K562 (cell line): ENCODE data around the gene TFCP2L1. TPM values are rescaled to one million over a fixed set of nuclear protein-coding genes. Genes with fewer than 3 reads are reported as not detected.

Source experiments
- ATAC-seq: fragments of 200-7000 bp; cut with Tn5 transposase; 3 replicates; pipeline ENCODE4 v1.9.1; 2020; ENCODE audit warnings: moderate library complexity
- BruUV-seq: library from RNA; stranded (reverse); fragments of 400-500 nt; replicated peaks from 2 replicates; lab custom pipeline; 2021; lab: Mats Ljungman, UMichigan
- CTCF ChIA-PET: fragments of 300-600 bp; formaldehyde crosslinking; extraction: SDS; loops from one replicate; lab custom pipeline; 2021; ENCODE audit warnings: low intra/inter-chr PET ratio; lab: Yijun Ruan, JAX
- POLR2A ChIA-PET: fragments of 300-600, 350-650 bp; sonication (Branson Sonifier 250); formaldehyde crosslinking; extraction: SDS; loops from one replicate; lab custom pipeline; 2021; ENCODE audit warnings: antibody characterized with exemption, inconsistent platforms; lab: Yijun Ruan, JAX
- DNase-seq, 4 experiments: peaks; one replicate each; pipeline versions ENCODE4 v3.0.0 to v3.0.0-alpha.2; 2011 to 2018; ENCODE audit warnings: low spot score in 3 of 4, mixed read lengths in 3 of 4; ENCODE audit errors: extremely low read depth in 1 of 4
- FAIRE-seq: peaks from 2 replicates; lab custom pipeline; 2011; peaks lifted over from hg19 to GRCh38; lab: Jason Lieb, UNC
- H2AFZ ChIP-seq: 2 replicates; pipeline ENCODE4 v1.6.0; 2011; ENCODE audit warnings: low read depth, low read length, control low read depth, inconsistent platforms
- H3K27ac ChIP-seq: fragments of 200-600 bp; 3 replicates; pipeline ENCODE4 v1.8.0; 2011; ENCODE audit warnings: low read depth, mild to moderate bottlenecking, control low read depth, inconsistent platforms, low read length, moderate library complexity, mixed read lengths; ENCODE audit errors: extremely low read depth
- H3K27me3 ChIP-seq, 2 experiments: fragments of 300-600 bp in 1 of 2; 2 replicates in 1 of 2; 3 replicates in 1 of 2; pipeline versions ENCODE4 v1.6.0 to v1.8.0; 2011; ENCODE audit warnings: inconsistent platforms in 2 of 2, low read length in 2 of 2, mild to moderate bottlenecking in 1 of 2, mixed read lengths in 1 of 2, moderate library complexity in 1 of 2; ENCODE audit not compliant: control insufficient read depth in 2 of 2, insufficient read depth in 2 of 2
- H3K36me3 ChIP-seq: fragments of 300-600 bp; 3 replicates; pipeline ENCODE4 v1.8.0; 2011; ENCODE audit warnings: mild to moderate bottlenecking, low read length, inconsistent platforms; ENCODE audit not compliant: control insufficient read depth, insufficient read depth
- H3K4me1 ChIP-seq, 2 experiments: fragments of 200-600 bp in 1 of 2; replicated peaks in 1 of 2; 2 replicates in 1 of 2; 3 replicates in 1 of 2; pipeline versions ENCODE4 v1.5.1 to v1.8.0; 2011; ENCODE audit warnings: inconsistent platforms in 2 of 2, low read length in 2 of 2, mild to moderate bottlenecking in 1 of 2, mixed read lengths in 1 of 2, moderate library complexity in 1 of 2; ENCODE audit not compliant: control insufficient read depth in 2 of 2, insufficient read depth in 2 of 2
- H3K4me2 ChIP-seq: 2 replicates; pipeline ENCODE4 v1.6.1; 2011; ENCODE audit warnings: low read length, control low read depth, inconsistent platforms, mixed read lengths; ENCODE audit not compliant: insufficient read depth
- H3K4me3 ChIP-seq: fragments of 200-600 bp; sonication (generic), shearing (Covaris generic); 2 replicates; pipeline ENCODE4 v1.5.1; 2016; ENCODE audit warnings: control low read depth, inconsistent platforms
- H3K79me2 ChIP-seq: fragments of 200-600 bp; 3 replicates; pipeline ENCODE4 v1.8.0; 2011; ENCODE audit warnings: low read length, inconsistent platforms; ENCODE audit not compliant: control insufficient read depth, insufficient read depth
- H3K9ac ChIP-seq, 2 experiments: 2 replicates each; pipeline versions ENCODE4 v1.6.0 to v1.6.1; 2011; ENCODE audit warnings: low read depth in 2 of 2, low read length in 2 of 2, control low read depth in 1 of 2, inconsistent platforms in 1 of 2, mild to moderate bottlenecking in 1 of 2, mixed read lengths in 1 of 2; ENCODE audit not compliant: insufficient read depth in 1 of 2
- H3K9me1 ChIP-seq: one replicate; pipeline ENCODE4 v1.6.0; 2011; ENCODE audit warnings: inconsistent platforms, mild to moderate bottlenecking, low read length, moderate library complexity; ENCODE audit not compliant: control insufficient read depth, insufficient read depth
- H3K9me3 ChIP-seq: replicated peaks from 2 replicates; pipeline ENCODE4 v1.5.1; 2011; ENCODE audit warnings: low read depth, low read length, inconsistent platforms; ENCODE audit not compliant: control insufficient read depth, insufficient read depth
- H4K20me1 ChIP-seq: replicated peaks from 2 replicates; pipeline ENCODE4 v1.6.1; 2011; ENCODE audit warnings: low read length, inconsistent platforms, mixed read lengths; ENCODE audit not compliant: control insufficient read depth, insufficient read depth
- ESRRB ChIP-seq: fragments of 250-450 bp; sonication (Bioruptor Pico); IDR thresholded peaks from 2 replicates; pipeline ENCODE4 v1.5.0; 2020; ENCODE audit warnings: mild to moderate bottlenecking, moderate library complexity, borderline replicate concordance
- MCM2 ChIP-seq: fragments of 450-650 bp; IDR thresholded peaks from 2 replicates; pipeline ENCODE4 v1.6.1; 2017; ENCODE audit warnings: low read depth, mild to moderate bottlenecking
- MEF2D ChIP-seq: conservative IDR thresholded peaks from 2 replicates; pipeline ENCODE4 v1.6.1; 2016; ENCODE audit warnings: low read depth, missing genetic modification characterization, missing compliant biosample characterization
- WGBS: fragments of 100-300 bp; shearing (Covaris generic); methylation state at CpG from one replicate; pipeline ENCODE4 v1.1.6; 2016; ENCODE audit warnings: low coverage, mixed read lengths; ENCODE audit not compliant: insufficient coverage; ENCODE audit errors: missing lambda C conversion rate; 5-methylcytosine and 5-hydroxymethylcytosine counted together
- in situ Hi-C: fragments of 300-500 bp; cut with MboI; formaldehyde crosslinking; loops from 4 replicates; pipeline ENCODE4 v1.15.0; 2018; ENCODE audit warnings: inconsistent platforms, mixed read lengths
- intact Hi-C: fragments of 100-400 bp; cut with micrococcal nuclease; formaldehyde crosslinking; loops from 2 replicates; pipeline ENCODE4 v1.14.2; 2022
- polyA plus RNA-seq, 8 experiments: library from polyadenylated mRNA; depleted of rRNA in 4 of 8; stranded (reverse) in 5 of 8; unstranded in 3 of 8; fragments of >200 nt; fragmentation: Nextera tagmentation in 2 of 8; fragmentation: Illumina TruSeq in 1 of 8; extraction: Ambion mirVana in 2 of 8; extraction: Trizol in 1 of 8; gene quantifications; 2 replicates each; pipeline versions ENCODE4 v1.2.1 to v1.2.3, GENCODE V29; 2011 to 2014; ENCODE audit warnings: inconsistent platforms in 1 of 8, missing spikeins in 1 of 8
- total RNA-seq, 7 experiments: library from RNA; depleted of rRNA in 6 of 7; stranded (reverse); fragments of >200 nt in 6 of 7; fragmentation: Illumina TruSeq in 2 of 7; extraction: Trizol in 2 of 7; gene quantifications; 2 replicates each; pipeline versions ENCODE4 v1.2.1 to v1.2.3, GENCODE V29; 2011 to 2021; ENCODE audit warnings: low replicate concordance in 1 of 7
- TF ChIP-seq, protein P1 (sequence below): IDR thresholded peaks from 3 replicates; pipeline ENCODE4 v1.6.1; 2011; ENCODE audit warnings: borderline replicate concordance, mild to moderate bottlenecking; ENCODE audit not compliant: insufficient read length, insufficient read depth
- TF ChIP-seq, protein P2 (sequence below): fragments of 200-800 bp; sonication (Bioruptor generic); IDR thresholded peaks from 2 replicates; pipeline ENCODE4 v1.6.1; 2017; ENCODE audit warnings: missing genetic modification characterization, missing compliant biosample characterization

The TFCP2L1 gene
- total and polyA plus RNA-seq, 9 of the 15 experiments (the other 6 are each of a cell fraction or from before 2014, with no cell fraction given): 0.08 to 1.00 (median 0.42) TPM

DNA sequence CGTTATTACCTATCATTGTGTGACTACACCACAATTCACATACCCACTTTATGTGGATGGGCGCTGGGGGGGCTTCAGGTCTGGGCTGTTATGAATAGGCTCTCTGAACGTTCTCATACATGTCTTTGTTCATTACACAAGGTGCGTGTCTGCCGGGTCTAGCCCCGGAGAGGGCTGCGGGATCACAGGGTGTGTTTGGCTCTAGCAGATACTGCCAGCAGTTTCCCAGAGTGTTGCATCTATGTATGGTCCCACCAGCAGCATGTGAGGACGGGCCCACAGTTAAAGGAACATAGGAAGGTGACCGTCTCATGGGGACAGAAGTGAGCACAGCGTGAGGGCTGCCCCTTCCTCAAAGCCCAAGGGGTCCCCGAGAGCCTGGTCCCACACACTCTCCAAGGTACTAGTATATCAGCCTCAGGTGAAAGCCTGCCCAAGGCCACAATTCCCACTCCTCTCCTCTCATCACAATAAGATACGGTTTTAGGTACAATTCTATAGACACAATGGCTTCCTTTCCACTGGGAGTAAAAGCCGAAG is 48.8 kb downstream of the TFCP2L1 start:
- no peak for DNase-seq
- POLR2A ChIA-PET: interaction anchor here (0.6 kb wide), 1 partner anchor 14 kb away, joined by 3 read pairs; no protein-coding TSS in a partner anchor

DNA sequence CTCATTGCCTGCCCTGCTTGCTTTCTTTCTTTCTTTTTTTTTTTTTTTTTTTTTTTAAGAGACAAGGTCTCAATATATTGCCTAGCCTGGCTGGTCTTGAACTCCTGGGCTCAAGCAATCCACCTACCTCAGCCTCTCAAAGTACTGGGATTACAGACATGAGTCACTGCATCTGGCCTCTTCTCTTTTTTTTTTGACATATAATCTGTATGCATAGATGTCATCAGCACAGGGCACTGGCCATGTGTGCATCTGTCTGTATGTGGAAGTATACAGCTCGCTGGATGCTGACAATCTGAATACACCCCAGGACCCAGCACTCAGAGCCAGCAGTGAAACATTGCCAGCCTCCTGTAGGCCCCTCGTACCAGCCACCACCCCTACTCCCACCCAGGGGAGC is 49.5 kb downstream of the TFCP2L1 start:
- BruUV-seq: no TSS peak
- TF ChIP-seq MCM2 (no peak), ESRRB (CRISPR knock-in tag) (no peak)
- TF ChIP-seq, protein P1, sequence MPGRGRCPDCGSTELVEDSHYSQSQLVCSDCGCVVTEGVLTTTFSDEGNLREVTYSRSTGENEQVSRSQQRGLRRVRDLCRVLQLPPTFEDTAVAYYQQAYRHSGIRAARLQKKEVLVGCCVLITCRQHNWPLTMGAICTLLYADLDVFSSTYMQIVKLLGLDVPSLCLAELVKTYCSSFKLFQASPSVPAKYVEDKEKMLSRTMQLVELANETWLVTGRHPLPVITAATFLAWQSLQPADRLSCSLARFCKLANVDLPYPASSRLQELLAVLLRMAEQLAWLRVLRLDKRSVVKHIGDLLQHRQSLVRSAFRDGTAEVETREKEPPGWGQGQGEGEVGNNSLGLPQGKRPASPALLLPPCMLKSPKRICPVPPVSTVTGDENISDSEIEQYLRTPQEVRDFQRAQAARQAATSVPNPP: no peak
- TF ChIP-seq, protein P2, sequence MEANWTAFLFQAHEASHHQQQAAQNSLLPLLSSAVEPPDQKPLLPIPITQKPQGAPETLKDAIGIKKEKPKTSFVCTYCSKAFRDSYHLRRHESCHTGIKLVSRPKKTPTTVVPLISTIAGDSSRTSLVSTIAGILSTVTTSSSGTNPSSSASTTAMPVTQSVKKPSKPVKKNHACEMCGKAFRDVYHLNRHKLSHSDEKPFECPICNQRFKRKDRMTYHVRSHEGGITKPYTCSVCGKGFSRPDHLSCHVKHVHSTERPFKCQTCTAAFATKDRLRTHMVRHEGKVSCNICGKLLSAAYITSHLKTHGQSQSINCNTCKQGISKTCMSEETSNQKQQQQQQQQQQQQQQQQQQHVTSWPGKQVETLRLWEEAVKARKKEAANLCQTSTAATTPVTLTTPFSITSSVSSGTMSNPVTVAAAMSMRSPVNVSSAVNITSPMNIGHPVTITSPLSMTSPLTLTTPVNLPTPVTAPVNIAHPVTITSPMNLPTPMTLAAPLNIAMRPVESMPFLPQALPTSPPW: no peak

More for the DNA sequence above, 48.8 kb downstream of the TFCP2L1 start:
- Histone ChIP-seq H4K20me1 (peaks cover 7% of the 10 kb centered on the region; the same call in 1 of the 2 replicates), H3K36me3 (no peaks in the 10 kb centered on the region), H2AFZ (no peak overlapping the region), H3K9me3 (no peaks in the 10 kb centered on the region), H3K27ac (no peak overlapping the region), H3K4me2 (no peak overlapping the region), H3K4me3 (no peak overlapping the region), H3K9ac (no peak overlapping the region), H3K9me1 (no peaks in the 10 kb centered on the region), H3K79me2 (no peaks in the 10 kb centered on the region), H3K4me1 (no peaks in the 10 kb centered on the region), H3K27me3 (peaks cover 36 to 92% of the 10 kb centered on the region in 2 experiments; a peak in 4 of 5 replicates)
- TF ChIP-seq MEF2D (tag): no peak
- ATAC-seq: no peak
- CTCF ChIA-PET: no interaction called here
- in situ Hi-C loops (no loop called here), intact Hi-C loops (no loop called here)
- no peak for FAIRE-seq
- no TSS peak for BruUV-seq
- WGBS: 12% methylated on average over 13 of the region's 13 CpGs

More for the DNA sequence above, 49.5 kb downstream of the TFCP2L1 start:
- Histone ChIP-seq H3K27me3 (peaks cover 34 to 89% of the 10 kb centered on the region in 2 experiments; a peak in 4 of 5 replicates), H3K9me1 (no peaks in the 10 kb centered on the region), H2AFZ (no peak overlapping the region), H3K9ac (no peak overlapping the region), H3K36me3 (no peaks in the 10 kb centered on the region), H3K4me1 (no peaks in the 10 kb centered on the region), H3K27ac (no peak overlapping the region), H3K4me3 (no peak overlapping the region), H4K20me1 (peaks cover 7% of the 10 kb centered on the region; the same call in 1 of the 2 replicates), H3K79me2 (no peaks in the 10 kb centered on the region), H3K4me2 (no peak overlapping the region), H3K9me3 (no peaks in the 10 kb centered on the region)
- intact Hi-C loops: no loop called here
- ATAC-seq: no peak; the same call in 2 of the 3 replicates
- CTCF ChIA-PET: no interaction called here
- no peak for DNase-seq
- in situ Hi-C loops: no loop called here
- 6% methylated on average over 2 of the region's 2 CpGs for WGBS
- POLR2A ChIA-PET: interaction anchor here (0.5 kb wide), 1 partner anchor 88 kb away, joined by 3 read pairs; no protein-coding TSS in a partner anchor
- no peak for FAIRE-seq
